Thyroid gland (tissue), 4 donors: ENCODE results near the gene STK16. TPM values are rescaled to one million over a fixed set of nuclear protein-coding genes. Genes with fewer than 3 reads are reported as not detected.

Experiments used
- DNase-seq, 2 donors: peaks; one replicate each; pipeline ENCODE4 v3.0.0-alpha.2; 2019
- H3K27ac ChIP-seq, 3 donors: fragments of 200-600 bp; sonication (generic); 1 replicate in 2 of 3; 2 replicates in 1 of 3; pipeline ENCODE4 v1.5.1; 2016 to 2019; ENCODE audit warnings: mild to moderate bottlenecking in 1 of 3, moderate library complexity in 1 of 3
- H3K27me3 ChIP-seq: fragments of 200-600 bp; sonication (generic); one replicate; pipeline ENCODE4 v1.5.1; 2019
- H3K36me3 ChIP-seq, 2 donors: fragments of 200-600 bp; sonication (generic); one replicate each; pipeline ENCODE4 v1.5.1; 2016 to 2019
- H3K4me1 ChIP-seq, 2 donors: fragments of 200-600 bp; sonication (generic); one replicate each; pipeline ENCODE4 v1.5.1; 2017 to 2019
- H3K4me3 ChIP-seq, 3 donors: fragments of 200-600 bp; sonication (generic); replicated peaks in 1 of 3; 1 replicate in 2 of 3; 2 replicates in 1 of 3; pipeline ENCODE4 v1.5.1; 2016; ENCODE audit warnings: mild to moderate bottlenecking in 1 of 3
- H3K9me3 ChIP-seq: fragments of 200-600 bp; sonication (generic); one replicate; pipeline ENCODE4 v1.5.1; 2017
- CTCF ChIP-seq, 6 experiments: fragments of 200-600 bp in 3 of 6; fragments of 450-650 bp in 3 of 6; sonication (generic) in 3 of 6; IDR thresholded peaks; one replicate each; pipeline ENCODE4 v1.5.1; 2016 to 2019; ENCODE audit warnings: antibody characterized with exemption in 6 of 6, mild to moderate bottlenecking in 2 of 6, inconsistent platforms in 1 of 6, moderate library complexity in 1 of 6
- POLR2A ChIP-seq, 2 donors: fragments of 450-650 bp; IDR thresholded peaks; one replicate each; pipeline ENCODE4 v1.6.1; 2017; ENCODE audit warnings: antibody characterized with exemption in 2 of 2, mild to moderate bottlenecking in 2 of 2, moderate library complexity in 1 of 2
- WGBS, 2 donors: methylation state at CpG; one replicate each; pipeline ENCODE4 v1.1.5; 2017; 5-methylcytosine and 5-hydroxymethylcytosine counted together
- intact Hi-C: fragments of 100-400 bp; cut with DNase I; formaldehyde crosslinking; loops from one replicate; pipeline ENCODE4 v1.15.1; 2023
- microRNA counts, 2 donors: library from miRNA; unstranded; fragments of <30 nt; microRNA quantifications; one replicate each; lab custom pipeline; 2016 to 2017
- microRNA-seq: library from miRNA; unstranded; fragments of <30 nt; microRNA quantifications from one replicate; pipeline ENCODE4, GENCODE V29; 2016
- small RNA-seq: library from RNA; depleted of rRNA; stranded (forward); fragments of <200 nt; gene quantifications from one replicate; pipeline ENCODE3, GENCODE V24; 2016
- total RNA-seq, 4 donors: library from RNA; depleted of rRNA; stranded (reverse); fragments of >200 nt; gene quantifications; one replicate each; pipeline ENCODE4 v1.2.3, GENCODE V29; 2016

The STK16 gene
- total RNA-seq, 4 donors from 2014 or later = 19.5 to 33.0 (median 24.9) TPM

- Histone ChIP-seq H3K36me3 (no peaks in the 10 kb centered on the region), H3K9me3 (no peaks in the 10 kb centered on the region), H3K27ac (no peak overlapping the region), H3K27me3 (no peaks in the 10 kb centered on the region), H3K4me3 (no peak overlapping the region), H3K4me1 (peaks cover 4 to 10% of the 10 kb centered on the region in 2 donors)
- peak; percentile 89 to 100 (median 98) for TF ChIP-seq CTCF (IDR thresholded peaks at IDR 0.05)
- TF ChIP-seq POLR2A (IDR thresholded peaks at IDR 0.05) = peak in 1 of 2 donors; percentile 6
- peak; percentile 86 to 88 for DNase-seq
- intact Hi-C loops = loop anchor here (5.0 kb wide), 2 partner anchors 142 to 242 kb away; no protein-coding TSS in a partner anchor
- WGBS, 2 donors = 24 to 32% methylated on average over 11 to 15 of the region's 15 CpGs
These were observed 53.6 kb downstream of the STK16 start for GRCh38 chr2:219298759-219299371.

- H3K9me3 ChIP-seq = no peaks in the 10 kb centered on the region
- H3K27me3 ChIP-seq = no peaks in the 10 kb centered on the region
- intact Hi-C loops = loop anchor here (5.0 kb wide), 2 partner anchors 142 to 242 kb away; no protein-coding TSS in a partner anchor
- TF ChIP-seq POLR2A (IDR thresholded peaks at IDR 0.05) (no peak), CTCF (IDR thresholded peaks at IDR 0.05) (no peak)
- H3K27ac ChIP-seq = no peak overlapping the region
- peaks cover 4 to 7% of the 10 kb centered on the region in 2 donors for H3K4me1 ChIP-seq
- H3K4me3 ChIP-seq = no peak overlapping the region
- 73% methylated on average over 3 to 5 of the region's 6 CpGs for WGBS, 2 donors
- H3K36me3 ChIP-seq = no peaks in the 10 kb centered on the region
- DNase-seq = no peak
These were observed 54.1 kb downstream of the STK16 start for GRCh38 chr2:219299372-219299760.

MicroRNAs encoded within 50 kb of the gene (microRNA counts, 767-probe panel; counts per million panel counts)
- microRNA hsa-miR-153 (lab: Ali Mortazavi, UCI) = 0 counts per million in 2 donors

Small RNAs within 50 kb of the gene (microRNA-seq; reads per million reads assigned to microRNA genes)
- gene MIR153-1 = not detected

Small RNAs within 50 kb of the gene (small RNA-seq; reads per million reads assigned to genes)
- not detected for gene MIR153-1

Other genes starting within 250 kb of the STK16 start
- 1 to 10 TPM in 1 of 4 donors, under 1 TPM in 2, not detected in 1; under 0.01 to 1.3 (median 0.78) TPM for gene CFAP65, start 204.0 kb upstream of the STK16 start, total RNA-seq
- gene IHH, start 184.6 kb upstream of the STK16 start, total RNA-seq = under 1 TPM in 1 of 4 donors, not detected in 3; 0.34 TPM
- 10 to 100 TPM in 3 of 4 donors, 1 to 10 TPM in 1; 8.6 to 13.8 (median 11.9) TPM for gene NHEJ1, start 84.7 kb upstream of the STK16 start, total RNA-seq
- gene SLC23A3, start 75.5 kb upstream of the STK16 start, total RNA-seq = 1 to 10 TPM; 1.1 to 3.9 (median 3.4) TPM
- gene CNPPD1, start 68.6 kb upstream of the STK16 start, total RNA-seq = 100 to 1,000 TPM in 1 of 4 donors, 10 to 100 TPM in 3; 48.2 to 115 (median 65.0) TPM
- 100 to 1,000 TPM in 2 of 4 donors, 10 to 100 TPM in 2; 82.3 to 122 (median 100) TPM for gene RETREG2, start 67.2 kb upstream of the STK16 start, total RNA-seq
- 100 to 1,000 TPM in 2 of 4 donors, 10 to 100 TPM in 2; 78.7 to 131 (median 92.0) TPM for gene ZFAND2B, start 38.7 kb upstream of the STK16 start, total RNA-seq
- gene ABCB6, start 26.5 kb upstream of the STK16 start, total RNA-seq = 10 to 100 TPM; 29.6 to 96.8 (median 63.6) TPM
- gene ATG9A, start 15.8 kb upstream of the STK16 start, total RNA-seq = 10 to 100 TPM; 48.8 to 59.3 (median 54.6) TPM
- gene ANKZF1, start 15.7 kb upstream of the STK16 start, total RNA-seq = 10 to 100 TPM; 38.1 to 66.4 (median 45.5) TPM
- gene GLB1L, start within 50 bp of the STK16 start, total RNA-seq = 10 to 100 TPM; 12.9 to 24.6 (median 14.9) TPM
- gene TUBA4B, start 7.8 kb downstream of the STK16 start, total RNA-seq = not detected
- 10 to 100 TPM; 21.0 to 72.4 (median 34.8) TPM for gene TUBA4A, start 8.4 kb downstream of the STK16 start, total RNA-seq
- gene DNAJB2, start 33.9 kb downstream of the STK16 start, total RNA-seq = 100 to 1,000 TPM in 3 of 4 donors, 10 to 100 TPM in 1; 79.0 to 127 (median 116) TPM
- 1 to 10 TPM in 3 of 4 donors, not detected in 1; 1.9 to 4.6 (median 4.4) TPM for gene PTPRN, start 63.9 kb downstream of the STK16 start, total RNA-seq
- gene RESP18, start 87.3 kb downstream of the STK16 start, total RNA-seq = not detected
- 10 to 100 TPM; 35.9 to 49.5 (median 41.6) TPM for gene DNPEP, start 142.4 kb downstream of the STK16 start, total RNA-seq
- gene DES, start 172.9 kb downstream of the STK16 start, total RNA-seq = 10 to 100 TPM; 26.7 to 54.4 (median 28.7) TPM
- 1 to 10 TPM; 1.9 to 3.5 (median 3.3) TPM for gene SPEG, start 189.4 kb downstream of the STK16 start, total RNA-seq